Neural cell (in vitro differentiated cells): ENCODE measurements around the gene ZNF787. TPM values are rescaled to one million over a fixed set of nuclear protein-coding genes. Genes with fewer than 3 reads are reported as not detected.

ENCODE experiments used
- H2AFZ ChIP-seq: fragments of 200-600, 300-800 bp; sonication (generic), shearing (Covaris generic); 2 replicates; pipeline ENCODE4 v1.6.0; 2014; ENCODE audit warnings: low read depth, mild to moderate bottlenecking, antibody characterized with exemption, low read length, moderate library complexity
- H3F3A ChIP-seq: fragments of 200-600 bp; shearing (Covaris generic); 2 replicates; pipeline ENCODE4 v1.6.1; 2016; ENCODE audit warnings: mild to moderate bottlenecking, moderate library complexity, mixed read lengths, antibody characterized with exemption, low read length; ENCODE audit not compliant: insufficient read depth, poor library complexity, severe bottlenecking
- H3K27ac ChIP-seq: fragments of 200-600, 300-800 bp; sonication (generic), shearing (Covaris generic); 2 replicates; pipeline ENCODE4 v1.5.1; 2014; ENCODE audit warnings: mild to moderate bottlenecking, low read length, moderate library complexity
- H3K27me3 ChIP-seq: fragments of 300-800, 200-600 bp; sonication (generic), shearing (Covaris generic); 2 replicates; pipeline ENCODE4 v1.6.0; 2014; ENCODE audit warnings: mild to moderate bottlenecking, low read depth, low read length, moderate library complexity; ENCODE audit not compliant: insufficient read depth
- H3K36me3 ChIP-seq: fragments of 300-800, 200-600 bp; sonication (generic), shearing (Covaris generic); 2 replicates; pipeline ENCODE4 v1.5.1; 2014; ENCODE audit warnings: mild to moderate bottlenecking, antibody characterized with exemption, low read length, moderate library complexity; ENCODE audit not compliant: insufficient read depth
- H3K4me2 ChIP-seq: fragments of 300-800, 200-600 bp; sonication (generic), shearing (Covaris generic); 2 replicates; pipeline ENCODE4 v1.6.0; 2014; ENCODE audit warnings: mild to moderate bottlenecking, low read length
- H3K4me3 ChIP-seq: fragments of 300-800, 200-600 bp; sonication (generic), shearing (Covaris generic); 2 replicates; pipeline ENCODE4 v1.5.1; 2014; ENCODE audit warnings: mild to moderate bottlenecking, low read length, moderate library complexity
- H3K79me2 ChIP-seq: fragments of 200-600 bp; shearing (Covaris generic); replicated peaks from 2 replicates; pipeline ENCODE4 v1.6.0; 2014; ENCODE audit warnings: mild to moderate bottlenecking, low read length, moderate library complexity; ENCODE audit not compliant: insufficient read depth
- H3K9ac ChIP-seq: fragments of 300-800, 200-600 bp; sonication (generic), shearing (Covaris generic); 2 replicates; pipeline ENCODE4 v1.6.1; 2016; ENCODE audit warnings: mild to moderate bottlenecking, low read length, mixed read lengths
- H3K9me2 ChIP-seq: fragments of 200-600 bp; shearing (Covaris generic); 2 replicates; pipeline ENCODE4 v1.6.1; 2016; ENCODE audit warnings: mild to moderate bottlenecking, low read length, mixed read lengths; ENCODE audit not compliant: insufficient read depth
- H3K9me3 ChIP-seq: fragments of 200-600, 300-800 bp; sonication (generic), shearing (Covaris generic); 2 replicates; pipeline ENCODE4 v1.6.1; 2016; ENCODE audit warnings: mild to moderate bottlenecking, mixed run types, low read length, moderate library complexity, mixed read lengths
- H4K20me1 ChIP-seq: fragments of 200-600 bp; shearing (Covaris generic); 2 replicates; pipeline ENCODE4 v1.6.1; 2016; ENCODE audit warnings: mild to moderate bottlenecking, mixed run types; ENCODE audit not compliant: insufficient read depth
- EP300 ChIP-seq: fragments of 450-650 bp; conservative IDR thresholded peaks from 2 replicates; pipeline ENCODE4 v1.6.1; 2014; ENCODE audit warnings: antibody characterized with exemption, mild to moderate bottlenecking, moderate library complexity; ENCODE audit not compliant: poor library complexity, severe bottlenecking
- EZH2 ChIP-seq: fragments of 200-600, 300-800 bp; shearing (Covaris generic), sonication (generic); IDR thresholded peaks from 2 replicates; pipeline ENCODE4 v1.6.1; 2014; ENCODE audit warnings: antibody characterized with exemption, low read length, borderline replicate concordance, mild to moderate bottlenecking; ENCODE audit not compliant: insufficient read depth, poor library complexity, severe bottlenecking
- MXI1 ChIP-seq: fragments of 450-650 bp; conservative IDR thresholded peaks from 2 replicates; pipeline ENCODE4 v1.6.1; 2014; ENCODE audit warnings: antibody characterized with exemption, mild to moderate bottlenecking; ENCODE audit not compliant: poor library complexity, severe bottlenecking
- POLR2AphosphoS5 ChIP-seq: IDR thresholded peaks from 2 replicates; pipeline ENCODE4 v1.6.1; 2012
- RAD21 ChIP-seq: fragments of 450-650 bp; conservative IDR thresholded peaks from 2 replicates; pipeline ENCODE4 v1.6.1; 2014; ENCODE audit warnings: antibody characterized with exemption, mild to moderate bottlenecking, moderate library complexity
- SMC3 ChIP-seq: fragments of 450-650 bp; conservative IDR thresholded peaks from 2 replicates; pipeline ENCODE4 v1.6.1; 2014; ENCODE audit warnings: antibody characterized with exemption, mild to moderate bottlenecking, moderate library complexity; ENCODE audit not compliant: poor library complexity
- TAF1 ChIP-seq: IDR thresholded peaks from 2 replicates; pipeline ENCODE4 v1.6.1; 2012; ENCODE audit warnings: low read depth
- polyA plus RNA-seq: library from polyadenylated mRNA; depleted of rRNA; stranded (reverse); fragments of >200 nt; gene quantifications from 2 replicates; pipeline ENCODE4 v1.2.3, GENCODE V29; 2014
- TF ChIP-seq, protein P1 (sequence below): fragments of 450-650 bp; IDR thresholded peaks from 2 replicates; pipeline ENCODE4 v1.5.1; 2014; ENCODE audit warnings: antibody characterized with exemption, mild to moderate bottlenecking, moderate library complexity; ENCODE audit not compliant: poor library complexity, severe bottlenecking
- TF ChIP-seq, protein P2 (sequence below): IDR thresholded peaks from 2 replicates; pipeline ENCODE4 v1.6.1; 2012; ENCODE audit warnings: borderline replicate concordance

ZNF787 gene
- polyA plus RNA-seq, 1 donor from 2014 or later, result 11.4 TPM

- no peak overlapping the region for H3K9ac ChIP-seq
- H3K4me2 ChIP-seq, result no peak overlapping the region
- no peak overlapping the region for H3K27ac ChIP-seq
- no peaks in the 10 kb centered on the region for H4K20me1 ChIP-seq
- no peak overlapping the region for H2AFZ ChIP-seq
- no peaks in the 10 kb centered on the region for H3F3A ChIP-seq
- H3K27me3 ChIP-seq, result no peaks in the 10 kb centered on the region
- TF ChIP-seq, protein P1, sequence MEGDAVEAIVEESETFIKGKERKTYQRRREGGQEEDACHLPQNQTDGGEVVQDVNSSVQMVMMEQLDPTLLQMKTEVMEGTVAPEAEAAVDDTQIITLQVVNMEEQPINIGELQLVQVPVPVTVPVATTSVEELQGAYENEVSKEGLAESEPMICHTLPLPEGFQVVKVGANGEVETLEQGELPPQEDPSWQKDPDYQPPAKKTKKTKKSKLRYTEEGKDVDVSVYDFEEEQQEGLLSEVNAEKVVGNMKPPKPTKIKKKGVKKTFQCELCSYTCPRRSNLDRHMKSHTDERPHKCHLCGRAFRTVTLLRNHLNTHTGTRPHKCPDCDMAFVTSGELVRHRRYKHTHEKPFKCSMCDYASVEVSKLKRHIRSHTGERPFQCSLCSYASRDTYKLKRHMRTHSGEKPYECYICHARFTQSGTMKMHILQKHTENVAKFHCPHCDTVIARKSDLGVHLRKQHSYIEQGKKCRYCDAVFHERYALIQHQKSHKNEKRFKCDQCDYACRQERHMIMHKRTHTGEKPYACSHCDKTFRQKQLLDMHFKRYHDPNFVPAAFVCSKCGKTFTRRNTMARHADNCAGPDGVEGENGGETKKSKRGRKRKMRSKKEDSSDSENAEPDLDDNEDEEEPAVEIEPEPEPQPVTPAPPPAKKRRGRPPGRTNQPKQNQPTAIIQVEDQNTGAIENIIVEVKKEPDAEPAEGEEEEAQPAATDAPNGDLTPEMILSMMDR, result no peak
- no peak for TF ChIP-seq TAF1
- no peak for TF ChIP-seq EZH2
- TF ChIP-seq MXI1, result no peak
- TF ChIP-seq POLR2AphosphoS5, result no peak
- no peak for TF ChIP-seq SMC3
- no peak for TF ChIP-seq RAD21
- TF ChIP-seq, protein P2, sequence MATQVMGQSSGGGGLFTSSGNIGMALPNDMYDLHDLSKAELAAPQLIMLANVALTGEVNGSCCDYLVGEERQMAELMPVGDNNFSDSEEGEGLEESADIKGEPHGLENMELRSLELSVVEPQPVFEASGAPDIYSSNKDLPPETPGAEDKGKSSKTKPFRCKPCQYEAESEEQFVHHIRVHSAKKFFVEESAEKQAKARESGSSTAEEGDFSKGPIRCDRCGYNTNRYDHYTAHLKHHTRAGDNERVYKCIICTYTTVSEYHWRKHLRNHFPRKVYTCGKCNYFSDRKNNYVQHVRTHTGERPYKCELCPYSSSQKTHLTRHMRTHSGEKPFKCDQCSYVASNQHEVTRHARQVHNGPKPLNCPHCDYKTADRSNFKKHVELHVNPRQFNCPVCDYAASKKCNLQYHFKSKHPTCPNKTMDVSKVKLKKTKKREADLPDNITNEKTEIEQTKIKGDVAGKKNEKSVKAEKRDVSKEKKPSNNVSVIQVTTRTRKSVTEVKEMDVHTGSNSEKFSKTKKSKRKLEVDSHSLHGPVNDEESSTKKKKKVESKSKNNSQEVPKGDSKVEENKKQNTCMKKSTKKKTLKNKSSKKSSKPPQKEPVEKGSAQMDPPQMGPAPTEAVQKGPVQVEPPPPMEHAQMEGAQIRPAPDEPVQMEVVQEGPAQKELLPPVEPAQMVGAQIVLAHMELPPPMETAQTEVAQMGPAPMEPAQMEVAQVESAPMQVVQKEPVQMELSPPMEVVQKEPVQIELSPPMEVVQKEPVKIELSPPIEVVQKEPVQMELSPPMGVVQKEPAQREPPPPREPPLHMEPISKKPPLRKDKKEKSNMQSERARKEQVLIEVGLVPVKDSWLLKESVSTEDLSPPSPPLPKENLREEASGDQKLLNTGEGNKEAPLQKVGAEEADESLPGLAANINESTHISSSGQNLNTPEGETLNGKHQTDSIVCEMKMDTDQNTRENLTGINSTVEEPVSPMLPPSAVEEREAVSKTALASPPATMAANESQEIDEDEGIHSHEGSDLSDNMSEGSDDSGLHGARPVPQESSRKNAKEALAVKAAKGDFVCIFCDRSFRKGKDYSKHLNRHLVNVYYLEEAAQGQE, result no peak
- no peak for TF ChIP-seq EP300
- H3K9me3 ChIP-seq, result no peaks in the 10 kb centered on the region
- H3K36me3 ChIP-seq, result no peaks in the 10 kb centered on the region
- H3K9me2 ChIP-seq, result no peaks in the 10 kb centered on the region
- H3K4me3 ChIP-seq, result no peak overlapping the region
- peaks cover 29% of the 10 kb centered on the region for H3K79me2 ChIP-seq
Measured at GRCh38 chr19:56107626-56108351, 13.3 kb downstream of the ZNF787 start.

DNA sequence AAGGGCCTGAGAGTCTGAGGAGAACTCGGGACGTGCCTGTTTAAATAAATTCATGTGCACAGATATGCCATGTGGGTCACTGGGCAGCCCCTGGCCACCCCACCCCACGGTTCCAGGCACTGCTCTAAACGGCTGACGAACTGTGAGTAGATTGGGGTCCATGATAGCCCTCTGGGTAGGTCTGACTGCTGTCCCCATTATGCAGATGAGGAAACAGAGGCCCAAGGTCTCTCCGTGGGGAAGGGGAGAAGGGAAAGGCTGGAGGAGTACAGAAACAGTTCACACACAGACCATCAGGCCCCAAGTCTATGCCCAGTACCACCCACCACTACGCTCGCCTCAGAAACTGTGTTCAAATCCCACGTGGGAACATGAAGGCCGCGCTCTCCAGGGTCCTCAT, 14.1 kb downstream of the ZNF787 start:
- Histone ChIP-seq H4K20me1 (no peaks in the 10 kb centered on the region), H3K4me2 (no peak overlapping the region), H3K9me2 (no peaks in the 10 kb centered on the region), H3K4me3 (no peak overlapping the region), H3K79me2 (peaks cover 29% of the 10 kb centered on the region), H3K27ac (no peak overlapping the region), H2AFZ (no peak overlapping the region), H3K27me3 (no peaks in the 10 kb centered on the region), H3F3A (no peaks in the 10 kb centered on the region), H3K9me3 (no peaks in the 10 kb centered on the region), H3K9ac (no peak overlapping the region), H3K36me3 (no peaks in the 10 kb centered on the region)
- TF ChIP-seq EZH2 (no peak), POLR2AphosphoS5 (no peak)
